NCI-H2081 (cell line): ENCODE results near the gene LTBP1.

Source experiments
- DNase-seq, 2 experiments: peaks; one replicate each; lab custom pipeline; 2025; lab: John Stamatoyannopoulos, UW

Gene LTBP1

DNA sequence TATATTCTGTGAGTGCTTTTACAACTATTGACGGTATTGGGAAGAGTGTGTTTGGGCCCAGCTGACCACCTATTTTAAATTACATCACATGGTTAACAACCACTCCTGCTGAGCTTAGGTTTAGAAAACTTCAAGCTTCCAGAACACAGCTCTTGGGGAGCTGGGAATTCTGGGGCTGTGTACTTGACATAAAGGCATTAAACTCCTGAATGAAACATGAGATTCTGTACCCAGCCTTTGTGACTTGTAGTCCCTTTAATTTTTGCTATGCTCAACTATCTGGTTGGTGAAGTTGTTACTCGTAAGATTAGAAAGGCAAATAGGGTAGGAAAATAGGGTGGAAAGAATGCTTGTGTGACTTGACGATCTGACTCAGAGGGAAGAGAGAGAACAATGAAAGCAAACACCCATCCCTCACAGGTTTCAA lies 66.9 kb downstream of the LTBP1 start:
- DNase-seq = no peak

- no peak for DNase-seq
Measured at GRCh38 chr2:33014268-33014667, 67.5 kb downstream of the LTBP1 start.

DNA sequence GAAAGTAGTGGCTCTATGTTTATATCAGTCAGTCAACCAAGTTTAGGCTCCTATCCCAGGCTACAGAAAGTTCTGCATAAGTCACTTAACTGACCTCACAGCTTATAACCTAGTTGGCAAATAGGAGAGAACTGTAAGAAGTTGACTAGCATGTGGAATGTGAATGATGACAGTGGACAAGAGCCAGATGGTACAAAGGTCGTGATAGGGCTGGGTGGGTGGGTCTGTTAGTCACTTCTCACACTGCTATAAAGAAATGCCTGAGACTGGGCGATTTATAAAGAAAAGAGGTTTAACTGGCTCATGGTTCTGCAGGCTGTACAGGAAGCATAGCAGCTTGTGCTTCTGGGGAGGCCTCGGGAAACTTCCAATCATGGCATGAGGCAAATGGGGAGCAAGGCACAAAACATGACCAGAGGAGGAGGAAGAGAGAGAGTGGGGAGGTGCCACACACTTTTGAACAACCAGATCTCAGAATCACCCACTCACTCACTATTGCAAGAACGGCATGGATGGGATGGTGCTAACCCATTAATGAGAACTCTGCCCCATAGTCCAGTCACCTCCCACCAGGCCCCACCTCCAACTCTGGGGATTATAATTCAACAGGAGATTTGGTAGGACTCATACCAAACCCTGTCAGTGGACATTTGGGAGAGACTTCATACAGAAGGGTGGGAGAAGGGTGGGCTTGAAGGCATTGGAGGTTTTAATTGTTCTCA lies 68.8 kb downstream of the LTBP1 start:
- no peak for DNase-seq

DNA sequence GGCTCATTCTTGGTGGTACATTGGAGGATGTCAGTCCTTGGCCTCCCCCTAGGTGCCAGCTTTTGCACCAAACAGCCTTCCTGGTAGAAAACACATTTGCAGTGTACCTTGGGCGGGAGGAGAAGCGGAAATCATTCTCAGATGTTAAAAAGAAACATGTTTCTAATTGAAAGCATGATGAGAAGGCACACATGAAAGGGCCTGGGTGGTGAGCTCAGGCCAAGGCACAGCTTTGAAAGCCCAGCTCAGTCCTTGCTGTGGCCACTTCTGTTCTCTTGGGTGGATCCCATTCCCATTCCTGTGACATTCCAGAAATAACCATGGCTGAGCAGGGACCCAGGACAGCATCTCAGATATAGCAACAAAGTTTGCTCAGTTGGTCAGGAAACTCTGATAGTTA lies 71.5 kb downstream of the LTBP1 start:
- no peak for DNase-seq

- no peak for DNase-seq
Measured at GRCh38 chr2:33019796-33020195, 73.0 kb downstream of the LTBP1 start.

DNA sequence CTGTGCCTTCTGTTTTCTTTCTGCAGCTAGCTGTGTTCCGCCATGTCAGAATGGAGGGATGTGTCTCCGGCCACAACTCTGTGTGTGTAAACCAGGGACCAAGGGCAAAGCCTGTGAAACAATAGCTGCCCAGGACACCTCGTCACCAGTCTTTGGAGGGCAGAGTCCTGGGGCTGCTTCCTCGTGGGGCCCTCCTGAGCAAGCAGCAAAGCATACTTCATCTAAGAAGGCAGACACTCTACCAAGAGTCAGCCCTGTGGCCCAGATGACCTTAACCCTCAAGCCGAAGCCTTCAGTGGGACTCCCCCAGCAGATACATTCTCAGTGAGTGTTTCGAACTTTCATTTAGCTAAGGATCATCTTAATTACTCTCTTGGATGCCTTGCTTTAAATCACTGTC lies 74.1 kb downstream of the LTBP1 start:
- no peak for DNase-seq

DNA sequence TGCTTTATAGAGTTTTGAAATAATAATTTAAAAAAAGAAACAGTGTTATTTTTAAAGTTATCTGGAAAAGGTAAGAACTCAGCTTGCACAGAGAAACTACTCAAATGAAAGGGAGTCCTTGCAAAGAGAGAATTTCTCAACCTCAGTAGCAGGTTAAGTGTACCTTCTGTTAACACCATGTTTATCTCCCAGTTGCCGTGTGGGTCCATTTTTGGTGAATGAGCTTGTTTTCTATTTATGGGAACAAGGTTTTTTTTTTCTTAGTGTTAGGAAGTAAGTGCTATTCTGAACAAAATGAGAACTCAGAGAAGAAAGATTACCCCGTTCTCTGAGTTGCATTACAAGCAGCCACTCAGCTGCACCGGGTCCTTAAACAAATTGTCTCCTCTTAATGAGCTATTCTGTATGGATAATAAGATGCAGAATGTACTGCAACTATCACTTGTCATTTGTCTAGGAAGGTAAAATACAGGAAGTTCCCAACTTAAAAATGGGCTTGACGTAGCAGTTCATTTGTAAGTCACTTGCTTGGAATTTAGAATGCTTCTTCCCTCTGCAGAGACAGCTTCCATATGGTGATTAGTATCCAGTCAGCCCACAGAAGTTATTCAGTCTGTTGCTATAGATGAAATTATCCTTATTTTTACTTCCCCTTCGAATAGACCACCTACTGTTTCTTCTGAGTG lies 74.9 kb downstream of the LTBP1 start:
- no peak for DNase-seq

- no peak for DNase-seq
Measured at GRCh38 chr2:33022395-33022985, 75.7 kb downstream of the LTBP1 start.

GRCh38 chr2:33022989-33023727 lies 76.4 kb downstream of the LTBP1 start:
- DNase-seq = no peak

- no peak for DNase-seq
Measured at GRCh38 chr2:33023728-33024500, 77.2 kb downstream of the LTBP1 start.

DNA sequence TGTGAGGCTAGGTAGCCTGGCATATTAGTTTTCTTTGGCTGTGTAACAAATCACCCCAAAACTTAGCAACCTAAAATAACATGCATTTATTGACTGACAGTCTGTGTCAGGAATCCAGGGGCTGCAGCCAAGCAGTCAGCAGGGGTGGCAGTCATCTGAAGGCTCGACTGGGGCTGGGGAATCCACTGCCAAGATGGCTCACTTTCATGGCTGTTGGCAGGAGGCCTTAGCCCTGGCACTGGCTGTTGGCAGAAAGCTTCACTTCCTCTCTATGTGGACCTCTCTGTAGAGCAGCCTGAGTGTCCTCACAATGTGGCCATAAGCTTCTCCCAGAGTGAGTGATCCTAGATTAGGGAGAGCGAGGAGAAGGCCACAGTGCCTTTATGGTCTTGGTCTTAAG lies 78.0 kb downstream of the LTBP1 start:
- DNase-seq = no peak

- DNase-seq = no peak
Measured at GRCh38 chr2:33029459-33029858, 82.7 kb downstream of the LTBP1 start.

DNA sequence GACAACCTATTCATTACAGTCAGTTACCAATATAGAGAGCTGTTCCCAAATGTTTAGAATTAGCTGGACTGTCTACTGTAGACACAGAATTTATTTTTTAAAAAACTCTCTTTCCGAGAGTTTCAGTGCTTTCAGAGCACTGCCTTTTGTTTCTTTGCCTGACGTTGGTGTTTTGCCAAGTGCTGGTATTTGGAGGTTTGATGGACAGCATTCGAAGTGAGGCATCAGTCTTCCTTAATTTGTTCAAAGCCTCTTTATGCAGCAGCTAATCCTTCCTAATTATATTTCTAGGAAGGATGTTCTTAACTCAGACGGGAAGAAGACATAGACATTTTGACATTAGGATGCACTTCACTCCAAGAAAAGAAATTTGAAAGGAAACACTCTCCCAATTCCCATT lies 83.2 kb downstream of the LTBP1 start:
- DNase-seq = no peak

- no peak for DNase-seq
Measured at GRCh38 chr2:33030326-33030725, 83.6 kb downstream of the LTBP1 start.

GRCh38 chr2:33032245-33032644 lies 85.5 kb downstream of the LTBP1 start:
- no peak for DNase-seq

DNA sequence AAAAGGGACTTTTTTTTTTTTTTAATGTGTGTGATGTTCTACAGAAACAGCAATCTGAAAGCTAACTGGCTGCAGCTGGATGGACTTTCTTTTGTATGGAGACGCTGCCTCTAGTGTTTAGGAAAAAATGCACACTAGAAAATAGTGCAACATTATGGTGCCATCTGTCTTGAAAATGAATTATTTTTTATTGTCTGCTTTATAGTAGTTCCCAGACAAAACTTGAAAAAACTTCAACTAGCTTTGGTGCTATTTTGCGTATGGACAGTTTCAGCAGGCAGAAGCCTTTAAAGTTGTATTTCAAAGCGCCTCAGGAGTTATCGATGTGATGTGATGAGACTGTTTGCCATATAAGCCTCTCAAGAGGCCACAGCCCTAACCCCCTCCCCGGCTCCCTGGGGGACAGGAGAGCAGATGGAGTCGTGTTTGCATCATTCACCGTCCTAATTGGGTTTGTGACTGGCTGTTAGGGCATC lies 86.9 kb downstream of the LTBP1 start:
- no peak for DNase-seq

GRCh38 chr2:33034784-33035183 lies 88.0 kb downstream of the LTBP1 start:
- DNase-seq = no peak

- no peak for DNase-seq
Measured at GRCh38 chr2:33038230-33038629, 91.5 kb downstream of the LTBP1 start.

- no peak for DNase-seq
Measured at GRCh38 chr2:33038799-33039198, 92.0 kb downstream of the LTBP1 start.

DNA sequence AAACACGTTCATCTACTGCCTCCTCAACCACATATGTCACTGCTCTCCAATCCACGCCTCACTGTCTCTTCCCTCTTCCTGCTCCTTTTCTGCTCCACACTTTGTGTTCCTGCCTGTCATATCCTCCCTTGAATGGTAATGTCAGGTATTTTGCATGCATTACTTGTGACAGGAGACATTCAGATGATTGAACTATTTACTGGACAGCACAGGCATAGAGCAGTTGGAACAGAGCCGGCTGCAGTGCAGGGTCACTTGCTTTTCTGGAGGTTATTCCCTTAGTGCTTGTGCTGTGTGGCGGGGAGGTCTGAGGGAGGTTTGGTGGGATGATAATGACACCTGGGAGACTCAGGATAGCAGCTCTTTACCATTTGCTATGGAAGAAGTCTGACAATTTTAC lies 93.8 kb downstream of the LTBP1 start:
- no peak for DNase-seq

- no peak for DNase-seq
Measured at GRCh38 chr2:33042265-33042664, 95.5 kb downstream of the LTBP1 start.

GRCh38 chr2:33042819-33043218 lies 96.1 kb downstream of the LTBP1 start:
- no peak for DNase-seq
